H1 (cell line): ENCODE measurements around the gene SLC5A2. TPM values are rescaled to one million over a fixed set of nuclear protein-coding genes. Genes with fewer than 3 reads are reported as not detected.
"Not testable (repeated sequence)": the region's sequence is repeated elsewhere in the genome, so short reads cannot be mapped to it uniquely, and the experiment has no call there.

Source experiments
- CTCF ChIA-PET: fragments of 300-600 bp; sonication (Branson Sonifier 250); formaldehyde crosslinking; loops from one replicate; lab custom pipeline; 2021; ENCODE audit not compliant: partially characterized antibody; lab: Charles Lee
- POLR2A ChIA-PET: fragments of 300-600 bp; sonication (Branson Sonifier 250); formaldehyde crosslinking; loops from one replicate; lab custom pipeline; 2021; ENCODE audit warnings: inconsistent platforms; ENCODE audit not compliant: partially characterized antibody; lab: Charles Lee
- DNase-seq, 2 experiments: peaks; one replicate each; pipeline versions ENCODE4 v3.0.0 to v3.0.0-alpha.2; 2010 to 2022; ENCODE audit warnings: low spot score in 2 of 2, low read depth in 1 of 2, mixed read lengths in 1 of 2
- FAIRE-seq: peaks from 2 replicates; lab custom pipeline; 2011; peaks lifted over from hg19 to GRCh38; lab: Jason Lieb, UNC
- H2AFZ ChIP-seq: 2 replicates; pipeline ENCODE4 v1.8.1; 2012; ENCODE audit warnings: low read length, inconsistent platforms
- H2AK5ac ChIP-seq: 2 replicates; pipeline ENCODE4 v1.6.1; 2013; ENCODE audit warnings: low read depth, low read length
- H2BK120ac ChIP-seq: replicated peaks from 2 replicates; pipeline ENCODE3; 2013; ENCODE audit warnings: low read depth, low read length, inconsistent platforms
- H2BK12ac ChIP-seq: 2 replicates; pipeline ENCODE4 v1.6.1; 2013; ENCODE audit warnings: low read depth, low read length
- H2BK15ac ChIP-seq: 2 replicates; pipeline ENCODE4 v1.6.1; 2013; ENCODE audit warnings: low read length
- H2BK20ac ChIP-seq: 2 replicates; pipeline ENCODE4 v1.6.1; 2013; ENCODE audit warnings: low read length
- H2BK5ac ChIP-seq: 2 replicates; pipeline ENCODE4 v1.6.1; 2013; ENCODE audit warnings: low read depth, low read length
- H3K14ac ChIP-seq: 2 replicates; pipeline ENCODE4 v1.6.1; 2013; ENCODE audit warnings: inconsistent platforms; ENCODE audit not compliant: insufficient read length
- H3K18ac ChIP-seq: 2 replicates; pipeline ENCODE4 v1.6.1; 2013; ENCODE audit warnings: low read length; ENCODE audit errors: extremely low read depth
- H3K23ac ChIP-seq: 2 replicates; pipeline ENCODE4 v1.6.1; 2013; ENCODE audit warnings: inconsistent platforms; ENCODE audit not compliant: insufficient read length
- H3K23me2 ChIP-seq: 2 replicates; pipeline ENCODE4 v1.6.1; 2013; ENCODE audit warnings: low read depth, low read length
- H3K27ac ChIP-seq: 2 replicates; pipeline ENCODE4 v1.6.1; 2011; ENCODE audit warnings: low read depth, low read length, inconsistent platforms
- H3K27me3 ChIP-seq, 4 experiments: replicated peaks in 1 of 4; 1 replicate in 1 of 4; 2 replicates in 3 of 4; pipeline versions ENCODE4 v1.6.1 to v1.8.1; 2011 to 2013; ENCODE audit warnings: low read length in 3 of 4, mild to moderate bottlenecking in 3 of 4, inconsistent platforms in 2 of 4, mixed read lengths in 2 of 4, moderate library complexity in 1 of 4; ENCODE audit not compliant: control insufficient read depth in 3 of 4, insufficient read depth in 3 of 4; ENCODE audit errors: extremely low read depth in 1 of 4
- H3K36me3 ChIP-seq, 4 experiments: 2 replicates each; pipeline versions ENCODE4 v1.6.1 to v1.8.1; 2011 to 2013; ENCODE audit warnings: mild to moderate bottlenecking in 4 of 4, low read length in 3 of 4, moderate library complexity in 2 of 4, control low read depth in 1 of 4, inconsistent platforms in 1 of 4; ENCODE audit not compliant: insufficient read depth in 4 of 4, control insufficient read depth in 2 of 4
- H3K4ac ChIP-seq: replicated peaks from 2 replicates; pipeline ENCODE3; 2013; ENCODE audit warnings: low read length, low read depth, mixed read lengths, inconsistent platforms; ENCODE audit not compliant: insufficient read length
- H3K4me1 ChIP-seq, 4 experiments: replicated peaks in 1 of 4; 1 replicate in 1 of 4; 2 replicates in 3 of 4; pipeline versions ENCODE4 v1.6.1 to v1.8.1; 2011 to 2013; ENCODE audit warnings: low read length in 3 of 4, inconsistent platforms in 2 of 4, mixed read lengths in 1 of 4; ENCODE audit not compliant: insufficient read depth in 4 of 4, control insufficient read depth in 3 of 4
- H3K4me2 ChIP-seq, 2 experiments: 2 replicates each; pipeline versions ENCODE4 v1.6.1 to v1.8.1; 2011 to 2013; ENCODE audit warnings: low read depth in 2 of 2, low read length in 2 of 2, control low read depth in 1 of 2, inconsistent platforms in 1 of 2, mild to moderate bottlenecking in 1 of 2; ENCODE audit not compliant: insufficient read depth in 1 of 2
- H3K4me3 ChIP-seq, 4 experiments: fragments of 200-600, 300-600 bp in 1 of 4; sonication (generic), shearing (Covaris generic), sonication (Bioruptor Twin) in 1 of 4; 2 replicates each; pipeline versions ENCODE4 v1.5.1 to v1.8.1; 2011 to 2016; ENCODE audit warnings: low read length in 4 of 4, low read depth in 3 of 4, control low read depth in 2 of 4, inconsistent platforms in 2 of 4, mild to moderate bottlenecking in 2 of 4, mixed read lengths in 1 of 4, moderate library complexity in 1 of 4; ENCODE audit not compliant: insufficient read depth in 2 of 4; ENCODE audit errors: extremely low read depth in 1 of 4
- H3K56ac ChIP-seq: replicated peaks from 2 replicates; pipeline ENCODE3; 2013; ENCODE audit warnings: low read depth, mild to moderate bottlenecking, mixed read lengths, low read length, inconsistent platforms; ENCODE audit not compliant: insufficient read length
- H3K79me1 ChIP-seq: 2 replicates; pipeline ENCODE4 v1.6.1; 2013; ENCODE audit warnings: low read depth, low read length, control low read depth
- H3K79me2 ChIP-seq, 2 experiments: 2 replicates each; pipeline versions ENCODE4 v1.6.1 to v1.8.1; 2012 to 2013; ENCODE audit warnings: low read length in 2 of 2, mild to moderate bottlenecking in 2 of 2, inconsistent platforms in 1 of 2; ENCODE audit not compliant: insufficient read depth in 2 of 2, control insufficient read depth in 1 of 2
- H3K9ac ChIP-seq, 4 experiments: replicated peaks in 1 of 4; 1 replicate in 1 of 4; 2 replicates in 3 of 4; pipeline versions ENCODE4 v1.6.1 to v1.8.1; 2011 to 2013; ENCODE audit warnings: low read depth in 3 of 4, low read length in 3 of 4, control low read depth in 2 of 4, mild to moderate bottlenecking in 2 of 4, moderate library complexity in 2 of 4, inconsistent platforms in 1 of 4; ENCODE audit errors: extremely low read depth in 1 of 4
- H3K9me3 ChIP-seq, 2 experiments: 2 replicates each; pipeline versions ENCODE4 v1.6.1 to v1.8.1; 2012 to 2013; ENCODE audit warnings: mild to moderate bottlenecking in 2 of 2, moderate library complexity in 2 of 2, control low read depth in 1 of 2, inconsistent platforms in 1 of 2, low read depth in 1 of 2, low read length in 1 of 2, mixed read lengths in 1 of 2; ENCODE audit not compliant: insufficient read depth in 2 of 2
- H4K20me1 ChIP-seq, 2 experiments: replicated peaks in 1 of 2; 2 replicates each; pipeline versions ENCODE3 to v1.8.1; 2011 to 2013; ENCODE audit warnings: inconsistent platforms in 2 of 2, low read length in 2 of 2, mild to moderate bottlenecking in 1 of 2; ENCODE audit not compliant: insufficient read depth in 2 of 2, control insufficient read depth in 1 of 2
- H4K5ac ChIP-seq: 2 replicates; pipeline ENCODE4 v1.6.1; 2013; ENCODE audit warnings: low read length, low read depth, mixed read lengths, inconsistent platforms; ENCODE audit not compliant: insufficient read length
- H4K8ac ChIP-seq: 2 replicates; pipeline ENCODE4 v1.8.0; 2013; ENCODE audit warnings: mild to moderate bottlenecking, moderate library complexity, low read length, inconsistent platforms; ENCODE audit not compliant: insufficient read depth; ENCODE audit errors: extremely low read depth
- H4K91ac ChIP-seq: replicated peaks from 2 replicates; pipeline ENCODE3; 2013; ENCODE audit warnings: low read length, mixed read lengths, inconsistent platforms; ENCODE audit not compliant: insufficient read length
- WGBS, 2 experiments: shearing (Covaris generic) in 1 of 2; methylation state at CpG; one replicate each; pipeline versions ENCODE4 v1.1.6 to v1.1.7; 2013 to 2015; ENCODE audit warnings: low lambda C conversion rate in 2 of 2, mixed read lengths in 2 of 2, inconsistent platforms in 1 of 2, low coverage in 1 of 2, missing lambda C conversion rate in 1 of 2; ENCODE audit not compliant: insufficient replicate concordance in 2 of 2, insufficient coverage in 1 of 2, insufficient read length in 1 of 2; ENCODE audit errors: extremely low coverage in 1 of 2, missing lambda C conversion rate in 1 of 2; 5-methylcytosine and 5-hydroxymethylcytosine counted together
- polyA plus RNA-seq, 7 experiments: library from polyadenylated mRNA; depleted of rRNA in 3 of 7; stranded (reverse) in 5 of 7; unstranded in 2 of 7; fragments of >200 nt in 5 of 7; fragments of 200-250 nt in 2 of 7; gene quantifications; 1 replicate in 5 of 7; 2 replicates in 1 of 7; 4 replicates in 1 of 7; pipeline versions ENCODE4 v1.2.1 to v1.2.3, GENCODE V29; 2011 to 2013; ENCODE audit warnings: missing spikeins in 2 of 7, mixed read lengths in 2 of 7
- total RNA-seq: library from RNA; stranded (reverse); fragmentation: NEBNext Ultra II Directional; extraction: Animal tissue kit (Norgen Biotek cat#: 25700); gene quantifications from 2 replicates; pipeline ENCODE4 v1.2.1, GENCODE V29; 2021

Gene SLC5A2
- total and polyA plus RNA-seq, 2 of the 8 experiments (the other 6 are each of a cell fraction or from before 2014, with no cell fraction given): 0.56 to 4.4 TPM

- H3K18ac ChIP-seq, H2AFZ ChIP-seq, H2BK120ac ChIP-seq, H3K4me3 ChIP-seq, POLR2A ChIA-PET, DNase-seq, FAIRE-seq, H4K20me1 ChIP-seq, H3K4ac ChIP-seq, H3K27ac ChIP-seq, H2BK12ac ChIP-seq, H4K5ac ChIP-seq, H2BK15ac ChIP-seq, H3K27me3 ChIP-seq, H3K56ac ChIP-seq, H3K36me3 ChIP-seq, H3K14ac ChIP-seq, H3K23ac ChIP-seq, H3K9ac ChIP-seq, H3K79me1 ChIP-seq, H3K23me2 ChIP-seq, H3K4me2 ChIP-seq, H2BK5ac ChIP-seq, H3K79me2 ChIP-seq, H4K8ac ChIP-seq, H4K91ac ChIP-seq, H3K9me3 ChIP-seq, H3K4me1 ChIP-seq, H2BK20ac ChIP-seq, H2AK5ac ChIP-seq: not testable (repeated sequence)
- CTCF ChIA-PET: interaction anchor here (0.5 to 6.5 kb wide), 5 partner anchors 9 to 57 kb away, joined by 3 to 36 read pairs (median 6); partner anchors contain the start of gene COX6A2
- 96% methylated on average over 6 of the region's 6 CpGs; no CpG with 5 or more reads in 1 of the 2 experiments for WGBS, 2 experiments
These were observed 37.0 kb upstream of the SLC5A2 start for GRCh38 chr16:31445931-31446330.
